ENCODE measurements around the gene RNF43. TPM values are rescaled to one million over a fixed set of nuclear protein-coding genes. Genes with fewer than 3 reads are reported as not detected.

RNF43 gene
- total and polyA plus RNA-seq, 4 donors, result 0.92 to 8.8 (median 2.9) TPM

DNA sequence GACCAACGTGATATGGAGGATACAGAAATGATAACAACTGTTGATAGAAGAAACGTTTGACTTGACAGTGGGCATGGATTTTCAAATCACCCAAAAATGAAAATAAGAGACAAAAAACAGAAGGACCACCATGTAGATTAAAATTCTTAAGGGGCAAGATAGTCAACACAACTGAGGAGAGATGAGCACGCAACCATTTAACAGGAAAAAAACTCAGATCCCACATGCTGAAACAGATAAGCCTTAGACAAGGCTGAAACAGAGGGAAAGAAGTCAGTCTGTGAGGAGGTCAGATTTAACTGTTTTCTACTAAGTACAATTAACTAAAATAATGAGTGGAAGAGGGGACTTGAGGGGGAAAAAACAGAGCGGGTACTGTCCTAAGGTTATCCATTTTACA is 21.2 kb downstream of the RNF43 start:
- Histone ChIP-seq H3K27ac (ENCODE audit: low read depth, low read length) (no peak overlapping the region), H3K9me3 (ENCODE audit: control insufficient read depth, insufficient read depth, low read length) (no peaks in the 10 kb centered on the region), H3K27me3 (ENCODE audit: control insufficient read depth, insufficient read depth, low read length) (no peaks in the 10 kb centered on the region), H3K4me3 (ENCODE audit: low read depth, low read length) (no peak overlapping the region), H3K36me3 (ENCODE audit: control insufficient read depth, insufficient read depth, low read length) (no peaks in the 10 kb centered on the region), H3K4me1 (ENCODE audit: control insufficient read depth, insufficient read depth, low read length) (no peaks in the 10 kb centered on the region)
- WGBS (ENCODE audit: insufficient coverage), result no CpG with 5 or more reads among the region's 4 CpGs
- DNase-seq (ENCODE audit: low read depth in 4 of 6, low spot score in 6 of 6), result no peak

GRCh38 chr17:58394534-58395223 is 22.7 kb downstream of the RNF43 start:
- no peaks in the 10 kb centered on the region for H3K36me3 ChIP-seq (ENCODE audit: control insufficient read depth, insufficient read depth, low read length)
- WGBS (ENCODE audit: insufficient coverage), result 100% methylated on average over 1 of the region's 3 CpGs
- no peak for DNase-seq (ENCODE audit: low read depth in 4 of 6, low spot score in 6 of 6)
- no peaks in the 10 kb centered on the region for H3K4me1 ChIP-seq (ENCODE audit: control insufficient read depth, insufficient read depth, low read length)
- no peak overlapping the region for H3K27ac ChIP-seq (ENCODE audit: low read depth, low read length)
- no peaks in the 10 kb centered on the region for H3K27me3 ChIP-seq (ENCODE audit: control insufficient read depth, insufficient read depth, low read length)
- no peaks in the 10 kb centered on the region for H3K9me3 ChIP-seq (ENCODE audit: control insufficient read depth, insufficient read depth, low read length)
- H3K4me3 ChIP-seq (ENCODE audit: low read depth, low read length), result no peak overlapping the region

DNA sequence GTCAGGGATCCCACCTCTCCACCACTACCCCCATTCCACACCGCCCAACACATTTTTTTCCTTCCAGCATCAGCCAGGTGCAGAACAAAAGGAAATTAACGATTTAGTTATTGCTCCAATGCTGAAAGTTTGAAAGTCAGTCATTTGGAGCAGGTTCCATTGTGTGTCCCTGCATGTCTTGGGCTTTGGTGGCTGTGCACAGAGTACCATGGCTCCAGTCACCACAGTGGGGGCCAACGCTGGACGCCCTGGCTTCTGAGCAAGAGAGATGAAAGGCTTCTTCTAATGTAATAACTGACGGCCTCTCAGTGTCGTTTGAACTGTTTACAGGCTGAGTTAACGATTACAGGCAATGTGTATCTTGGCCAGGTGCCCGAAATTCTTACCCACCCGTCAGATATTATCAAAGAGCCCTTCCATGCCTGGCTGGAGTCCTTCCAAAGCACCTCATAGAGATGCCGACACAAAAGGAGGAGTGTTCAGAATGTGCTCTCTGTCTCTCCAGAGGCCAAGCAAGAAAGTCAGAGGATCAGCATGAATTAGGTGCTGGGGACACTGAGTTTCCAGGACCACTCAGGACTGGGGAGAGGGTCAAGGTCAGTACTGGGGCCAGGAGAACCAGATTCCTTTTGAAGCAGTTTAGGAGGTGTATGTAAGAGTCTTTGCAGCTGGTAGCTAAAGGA is 25.9 kb downstream of the RNF43 start:
- H3K4me3 ChIP-seq (ENCODE audit: low read depth, low read length), result no peak overlapping the region
- WGBS (ENCODE audit: insufficient coverage), result 50% methylated on average over 9 of the region's 10 CpGs
- H3K27ac ChIP-seq (ENCODE audit: low read depth, low read length), result peak overlapping the region; percentile 35
- H3K4me1 ChIP-seq (ENCODE audit: control insufficient read depth, insufficient read depth, low read length), result no peaks in the 10 kb centered on the region
- H3K27me3 ChIP-seq (ENCODE audit: control insufficient read depth, insufficient read depth, low read length), result no peaks in the 10 kb centered on the region
- DNase-seq (ENCODE audit: low read depth in 4 of 6, low spot score in 6 of 6), result peak in 2 of 6 donors; percentile 57 to 78
- H3K36me3 ChIP-seq (ENCODE audit: control insufficient read depth, insufficient read depth, low read length), result no peaks in the 10 kb centered on the region
- H3K9me3 ChIP-seq (ENCODE audit: control insufficient read depth, insufficient read depth, low read length), result no peaks in the 10 kb centered on the region

GRCh38 chr17:58390884-58391283 is 26.4 kb downstream of the RNF43 start:
- no peak overlapping the region for H3K4me3 ChIP-seq (ENCODE audit: low read depth, low read length)
- no peaks in the 10 kb centered on the region for H3K36me3 ChIP-seq (ENCODE audit: control insufficient read depth, insufficient read depth, low read length)
- H3K4me1 ChIP-seq (ENCODE audit: control insufficient read depth, insufficient read depth, low read length), result no peaks in the 10 kb centered on the region
- no peaks in the 10 kb centered on the region for H3K9me3 ChIP-seq (ENCODE audit: control insufficient read depth, insufficient read depth, low read length)
- WGBS (ENCODE audit: insufficient coverage), result 100% methylated on average over 1 of the region's 2 CpGs
- H3K27ac ChIP-seq (ENCODE audit: low read depth, low read length), result peak overlapping the region; percentile 35
- DNase-seq (ENCODE audit: low read depth in 4 of 6, low spot score in 6 of 6), result no peak
- no peaks in the 10 kb centered on the region for H3K27me3 ChIP-seq (ENCODE audit: control insufficient read depth, insufficient read depth, low read length)

GRCh38 chr17:58388302-58389190 is 28.8 kb downstream of the RNF43 start:
- Histone ChIP-seq H3K27me3 (ENCODE audit: control insufficient read depth, insufficient read depth, low read length) (no peaks in the 10 kb centered on the region), H3K36me3 (ENCODE audit: control insufficient read depth, insufficient read depth, low read length) (no peaks in the 10 kb centered on the region), H3K9me3 (ENCODE audit: control insufficient read depth, insufficient read depth, low read length) (no peaks in the 10 kb centered on the region), H3K4me1 (ENCODE audit: control insufficient read depth, insufficient read depth, low read length) (no peaks in the 10 kb centered on the region), H3K27ac (ENCODE audit: low read depth, low read length) (no peak overlapping the region), H3K4me3 (ENCODE audit: low read depth, low read length) (no peak overlapping the region)
- DNase-seq (ENCODE audit: low read depth in 4 of 6, low spot score in 6 of 6), result no peak
- 43% methylated on average over 3 of the region's 3 CpGs for WGBS (ENCODE audit: insufficient coverage)

GRCh38 chr17:58387834-58388233 is 29.5 kb downstream of the RNF43 start:
- Histone ChIP-seq H3K4me3 (ENCODE audit: low read depth, low read length) (no peak overlapping the region), H3K27me3 (ENCODE audit: control insufficient read depth, insufficient read depth, low read length) (no peaks in the 10 kb centered on the region), H3K36me3 (ENCODE audit: control insufficient read depth, insufficient read depth, low read length) (no peaks in the 10 kb centered on the region), H3K9me3 (ENCODE audit: control insufficient read depth, insufficient read depth, low read length) (no peaks in the 10 kb centered on the region), H3K27ac (ENCODE audit: low read depth, low read length) (no peak overlapping the region), H3K4me1 (ENCODE audit: control insufficient read depth, insufficient read depth, low read length) (no peaks in the 10 kb centered on the region)
- WGBS (ENCODE audit: insufficient coverage), result no CpG with 5 or more reads among the region's 1 CpG
- DNase-seq (ENCODE audit: low read depth in 4 of 6, low spot score in 6 of 6), result no peak

DNA sequence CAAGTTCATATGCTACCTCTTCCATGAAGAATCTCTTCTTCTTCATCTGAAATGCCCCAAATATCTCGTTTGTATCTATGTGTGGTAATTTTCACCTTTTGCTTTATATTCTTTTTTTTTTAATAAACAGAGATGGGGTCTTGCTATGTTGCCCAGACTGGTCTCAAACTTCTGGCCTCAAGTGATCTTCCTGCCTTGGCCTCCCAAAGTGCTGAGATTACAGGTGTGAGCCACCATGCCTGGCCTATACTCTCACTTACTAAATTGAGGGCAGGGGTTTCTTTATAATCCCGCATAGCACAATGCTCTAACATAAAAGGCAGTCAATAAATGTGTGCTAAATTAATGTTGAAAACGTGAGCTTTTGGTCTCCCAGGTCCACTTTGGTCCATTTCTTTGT is 30.6 kb downstream of the RNF43 start:
- no peaks in the 10 kb centered on the region for H3K36me3 ChIP-seq (ENCODE audit: control insufficient read depth, insufficient read depth, low read length)
- no peaks in the 10 kb centered on the region for H3K4me1 ChIP-seq (ENCODE audit: control insufficient read depth, insufficient read depth, low read length)
- no peaks in the 10 kb centered on the region for H3K9me3 ChIP-seq (ENCODE audit: control insufficient read depth, insufficient read depth, low read length)
- no peak overlapping the region for H3K27ac ChIP-seq (ENCODE audit: low read depth, low read length)
- H3K4me3 ChIP-seq (ENCODE audit: low read depth, low read length), result no peak overlapping the region
- H3K27me3 ChIP-seq (ENCODE audit: control insufficient read depth, insufficient read depth, low read length), result no peaks in the 10 kb centered on the region
- no peak for DNase-seq (ENCODE audit: low read depth in 4 of 6, low spot score in 6 of 6)
- no CpG with 5 or more reads among the region's 3 CpGs for WGBS (ENCODE audit: insufficient coverage)

- Histone ChIP-seq H3K4me1 (ENCODE audit: control insufficient read depth, insufficient read depth, low read length) (no peaks in the 10 kb centered on the region), H3K27ac (ENCODE audit: low read depth, low read length) (no peak overlapping the region), H3K4me3 (ENCODE audit: low read depth, low read length) (no peak overlapping the region), H3K9me3 (ENCODE audit: control insufficient read depth, insufficient read depth, low read length) (no peaks in the 10 kb centered on the region), H3K36me3 (ENCODE audit: control insufficient read depth, insufficient read depth, low read length) (no peaks in the 10 kb centered on the region), H3K27me3 (ENCODE audit: control insufficient read depth, insufficient read depth, low read length) (no peaks in the 10 kb centered on the region)
- 72% methylated on average over 2 of the region's 4 CpGs for WGBS (ENCODE audit: insufficient coverage)
- no peak for DNase-seq (ENCODE audit: low read depth in 4 of 6, low spot score in 6 of 6)
These were observed 31.9 kb downstream of the RNF43 start for GRCh38 chr17:58385359-58385899.

GRCh38 chr17:58384897-58385296 is 32.4 kb downstream of the RNF43 start:
- no peaks in the 10 kb centered on the region for H3K9me3 ChIP-seq (ENCODE audit: control insufficient read depth, insufficient read depth, low read length)
- H3K36me3 ChIP-seq (ENCODE audit: control insufficient read depth, insufficient read depth, low read length), result no peaks in the 10 kb centered on the region
- H3K27ac ChIP-seq (ENCODE audit: low read depth, low read length), result no peak overlapping the region
- H3K27me3 ChIP-seq (ENCODE audit: control insufficient read depth, insufficient read depth, low read length), result no peaks in the 10 kb centered on the region
- no peaks in the 10 kb centered on the region for H3K4me1 ChIP-seq (ENCODE audit: control insufficient read depth, insufficient read depth, low read length)
- no peak overlapping the region for H3K4me3 ChIP-seq (ENCODE audit: low read depth, low read length)
- DNase-seq (ENCODE audit: low read depth in 4 of 6, low spot score in 6 of 6), result no peak
- WGBS (ENCODE audit: insufficient coverage), result no CpG with 5 or more reads among the region's 3 CpGs

All from spinal cord (tissue), 10 donors.